K562 (cell line): ENCODE measurements around the gene OSGEPL1. TPM values are rescaled to one million over a fixed set of nuclear protein-coding genes. Genes with fewer than 3 reads are reported as not detected.

Experiments used
- CBX3 ChIP-seq, 2 experiments: IDR thresholded peaks; 1 replicate in 1 of 2; 2 replicates in 1 of 2; pipeline ENCODE4 v1.6.1; 2012; ENCODE audit warnings: inconsistent platforms in 2 of 2, low read length in 2 of 2, borderline replicate concordance in 1 of 2, control low read depth in 1 of 2
- KLF13 ChIP-seq: fragments of 450-650 bp; IDR thresholded peaks from 2 replicates; pipeline ENCODE4 v1.6.1; 2016; ENCODE audit warnings: missing genetic modification characterization, low read depth, mild to moderate bottlenecking, missing compliant biosample characterization, moderate library complexity, borderline replicate concordance
- LCOR ChIP-seq: sonication (generic); formaldehyde crosslinking; IDR thresholded peaks from 2 replicates; pipeline ENCODE4 v1.8.0; 2022; ENCODE audit warnings: mild to moderate bottlenecking, missing genetic modification reagents
- MBD1 ChIP-seq: fragments of 250-450 bp; sonication (Bioruptor Pico); IDR thresholded peaks from 2 replicates; pipeline ENCODE4 v1.8.0; 2022; ENCODE audit warnings: inconsistent platforms
- NR2C1 ChIP-seq, 2 experiments: fragments of 450-650 bp; IDR thresholded peaks; 2 replicates each; pipeline ENCODE4 v1.6.1; 2017; ENCODE audit warnings: mild to moderate bottlenecking in 2 of 2, antibody characterized with exemption in 1 of 2, inconsistent platforms in 1 of 2, missing compliant biosample characterization in 1 of 2, missing genetic modification characterization in 1 of 2
- RFX5 ChIP-seq: IDR thresholded peaks from 2 replicates; pipeline ENCODE4 v1.6.1; 2011; ENCODE audit warnings: low read depth, mild to moderate bottlenecking, improper control_type of control experiment, low read length
- TFAP4 ChIP-seq: sonication (generic); formaldehyde crosslinking; IDR thresholded peaks from 2 replicates; pipeline ENCODE4 v1.8.0; 2022; ENCODE audit warnings: missing genetic modification reagents, mild to moderate bottlenecking, moderate library complexity, borderline replicate concordance
- WHSC1 ChIP-seq: IDR thresholded peaks from one replicate; pipeline ENCODE4 v1.6.1; 2012; ENCODE audit warnings: low read length, control low read depth, inconsistent platforms
- ZNF318 ChIP-seq, 2 experiments: fragments of 450-650 bp; IDR thresholded peaks; 2 replicates each; pipeline ENCODE4 v1.6.1; 2016; ENCODE audit warnings: mild to moderate bottlenecking in 2 of 2, borderline replicate concordance in 1 of 2, low read depth in 1 of 2, moderate library complexity in 1 of 2
- polyA plus RNA-seq, 8 experiments: library from polyadenylated mRNA; depleted of rRNA in 4 of 8; stranded (reverse) in 5 of 8; unstranded in 3 of 8; fragments of >200 nt; fragmentation: Nextera tagmentation in 2 of 8; fragmentation: Illumina TruSeq in 1 of 8; extraction: Ambion mirVana in 2 of 8; extraction: Trizol in 1 of 8; gene quantifications; 2 replicates each; pipeline versions ENCODE4 v1.2.1 to v1.2.3, GENCODE V29; 2011 to 2014; ENCODE audit warnings: inconsistent platforms in 1 of 8, missing spikeins in 1 of 8
- total RNA-seq, 7 experiments: library from RNA; depleted of rRNA in 6 of 7; stranded (reverse); fragments of >200 nt in 6 of 7; fragmentation: Illumina TruSeq in 2 of 7; extraction: Trizol in 2 of 7; gene quantifications; 2 replicates each; pipeline versions ENCODE4 v1.2.1 to v1.2.3, GENCODE V29; 2011 to 2021; ENCODE audit warnings: low replicate concordance in 1 of 7

The OSGEPL1 gene
- total and polyA plus RNA-seq, 9 of the 15 experiments (the other 6 are each of a cell fraction or from before 2014, with no cell fraction given): 2.5 to 10.8 (median 6.5) TPM

GRCh38 chr2:189783927-189784867 lies 21.6 kb upstream of the OSGEPL1 start, which contains the start of the genes ORMDL1 and PMS1 (continued):
- no peak for TF ChIP-seq ZNF318 (IDR thresholded peaks at IDR 0.05; ENCODE audit: borderline replicate concordance in 1 of 2, low read depth in 1 of 2)
- peak; percentile 65; the same call in 1 of the 2 replicates for TF ChIP-seq TFAP4
- TF ChIP-seq MBD1: no peak
- TF ChIP-seq LCOR (CRISPR knock-in tag): peak; percentile 55; the same call in 1 of the 2 replicates
- peak in 1 of 2 experiments; percentile 20; a peak in 1 of 3 replicates for TF ChIP-seq CBX3 (IDR thresholded peaks at IDR 0.05; ENCODE audit: borderline replicate concordance in 1 of 2, low read length in 2 of 2)
- no peak for TF ChIP-seq RFX5
- no peak for TF ChIP-seq WHSC1
- TF ChIP-seq NR2C1 (IDR thresholded peaks at IDR 0.05): peak; percentile 51; the same call in 1 of the 2 replicates
- TF ChIP-seq NR2C1 (tag; IDR thresholded peaks at IDR 0.05): peak; percentile 64
- no peak for TF ChIP-seq KLF13
